Astrocyte (in vitro differentiated cells and primary cell): ENCODE data around the gene TBC1D19. TPM values are rescaled to one million over a fixed set of nuclear protein-coding genes. Genes with fewer than 3 reads are reported as not detected.

Experiments used
- DNase-seq: peaks from one replicate; pipeline ENCODE4 v3.0.0-alpha.2; 2010; ENCODE audit warnings: low read depth
- FAIRE-seq: peaks from 2 replicates; lab custom pipeline; 2011; peaks lifted over from hg19 to GRCh38; lab: Jason Lieb, UNC
- H2AFZ ChIP-seq: 2 replicates; pipeline ENCODE4 v1.6.0; 2012; ENCODE audit warnings: low read depth, low read length, inconsistent platforms
- H3K27ac ChIP-seq: 2 replicates; pipeline ENCODE4 v1.5.1; 2011; ENCODE audit warnings: low read depth, low read length, inconsistent platforms
- H3K27me3 ChIP-seq: 2 replicates; pipeline ENCODE4 v1.6.0; 2011; ENCODE audit warnings: low read length, inconsistent platforms; ENCODE audit not compliant: insufficient read depth
- H3K36me3 ChIP-seq: 2 replicates; pipeline ENCODE4 v1.5.1; 2011; ENCODE audit warnings: low read length, inconsistent platforms; ENCODE audit not compliant: insufficient read depth
- H3K4me1 ChIP-seq: 2 replicates; pipeline ENCODE4 v1.5.1; 2011; ENCODE audit warnings: low read length, inconsistent platforms; ENCODE audit not compliant: insufficient read depth
- H3K4me2 ChIP-seq: 2 replicates; pipeline ENCODE4 v1.6.0; 2012; ENCODE audit warnings: low read length, inconsistent platforms
- H3K4me3 ChIP-seq: 2 replicates; pipeline ENCODE4 v1.5.1; 2011; ENCODE audit warnings: low read depth, mild to moderate bottlenecking, low read length, inconsistent platforms; ENCODE audit not compliant: insufficient read depth
- H3K79me2 ChIP-seq: 2 replicates; pipeline ENCODE4 v1.6.0; 2012; ENCODE audit warnings: mild to moderate bottlenecking, low read length, inconsistent platforms; ENCODE audit not compliant: insufficient read depth
- H3K9ac ChIP-seq: 2 replicates; pipeline ENCODE4 v1.6.0; 2012; ENCODE audit warnings: mild to moderate bottlenecking, low read length, inconsistent platforms
- H3K9me3 ChIP-seq: 2 replicates; pipeline ENCODE4 v1.5.1; 2012; ENCODE audit warnings: low read depth, mild to moderate bottlenecking, low read length, inconsistent platforms; ENCODE audit not compliant: insufficient read depth
- H4K20me1 ChIP-seq: 2 replicates; pipeline ENCODE4 v1.6.0; 2012; ENCODE audit warnings: low read length, inconsistent platforms; ENCODE audit not compliant: insufficient read depth
- H3K27ac Mint-ChIP-seq: one replicate; pipeline ENCODE4 v1.8.0; 2021; ENCODE audit warnings: mild to moderate bottlenecking, mixed read lengths; ENCODE audit not compliant: unreplicated experiment
- H3K27me3 Mint-ChIP-seq: one replicate; pipeline ENCODE4 v1.8.0; 2021; ENCODE audit warnings: low read depth, mixed read lengths; ENCODE audit not compliant: unreplicated experiment
- H3K36me3 Mint-ChIP-seq: one replicate; pipeline ENCODE4 v1.8.0; 2021; ENCODE audit warnings: low read depth, mixed read lengths; ENCODE audit not compliant: unreplicated experiment
- H3K4me1 Mint-ChIP-seq: one replicate; pipeline ENCODE4 v1.8.0; 2021; ENCODE audit warnings: low read depth, mixed read lengths; ENCODE audit not compliant: unreplicated experiment
- H3K4me3 Mint-ChIP-seq: one replicate; pipeline ENCODE4 v1.8.0; 2021; ENCODE audit warnings: mild to moderate bottlenecking, moderate library complexity, mixed read lengths; ENCODE audit not compliant: unreplicated experiment
- H3K9me3 Mint-ChIP-seq: one replicate; pipeline ENCODE4 v1.8.0; 2021; ENCODE audit warnings: mild to moderate bottlenecking, mixed read lengths; ENCODE audit not compliant: unreplicated experiment
- CTCF ChIP-seq: IDR thresholded peaks from 2 replicates; pipeline ENCODE4 v1.5.1; 2011; ENCODE audit warnings: low read depth, mild to moderate bottlenecking, inconsistent platforms, low read length, moderate library complexity; ENCODE audit not compliant: insufficient read depth
- EZH2 ChIP-seq: IDR thresholded peaks from 2 replicates; pipeline ENCODE4 v1.6.1; 2012; ENCODE audit warnings: mild to moderate bottlenecking, low read length, inconsistent platforms; ENCODE audit not compliant: insufficient read depth
- total RNA-seq: library from RNA; stranded (reverse); gene quantifications from 2 replicates; pipeline ENCODE4 v1.2.1, GENCODE V29; 2021

Gene TBC1D19
- total RNA-seq, 1 donor from 2014 or later, result 10.5 TPM

DNA sequence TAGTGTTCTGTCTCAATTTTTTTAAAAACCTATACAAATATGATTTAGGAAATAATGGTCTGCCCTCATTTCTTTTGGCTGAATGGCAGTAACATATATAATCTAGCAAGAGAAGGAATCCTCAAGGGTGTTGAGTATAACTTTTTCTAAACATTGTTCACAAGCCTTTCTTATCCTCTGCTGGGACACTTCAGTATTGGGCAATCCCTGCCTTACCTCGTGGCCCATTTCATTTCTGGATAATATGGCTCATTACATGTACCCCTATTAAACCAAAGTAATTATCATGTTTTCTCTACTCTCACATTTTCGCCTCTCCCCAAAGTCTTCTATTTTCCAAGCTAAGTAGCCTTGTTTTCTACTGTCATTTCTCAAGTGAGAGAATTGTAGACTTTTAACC lies 166.0 kb downstream of the TBC1D19 start:
- Histone ChIP-seq H3K4me1 (no peaks in the 10 kb centered on the region), H4K20me1 (no peaks in the 10 kb centered on the region), H3K79me2 (no peaks in the 10 kb centered on the region), H3K4me3 (no peak overlapping the region), H3K4me2 (no peak overlapping the region), H3K9ac (no peak overlapping the region), H2AFZ (no peak overlapping the region), H3K27me3 (no peaks in the 10 kb centered on the region), H3K36me3 (peaks cover 6% of the 10 kb centered on the region), H3K9me3 (no peaks in the 10 kb centered on the region), H3K27ac (no peak overlapping the region)
- H3K36me3 Mint-ChIP-seq, result peaks cover 5% of the 10 kb centered on the region
- DNase-seq, result no peak
- TF ChIP-seq EZH2 (no peak), CTCF (no peak)
- no peaks in the 10 kb centered on the region for H3K9me3 Mint-ChIP-seq
- H3K27ac Mint-ChIP-seq, result no peak overlapping the region
- H3K4me3 Mint-ChIP-seq, result no peak overlapping the region
- H3K4me1 Mint-ChIP-seq, result no peaks in the 10 kb centered on the region
- no peaks in the 10 kb centered on the region for H3K27me3 Mint-ChIP-seq
- FAIRE-seq, result no peak

- Histone ChIP-seq H3K9ac (no peak overlapping the region), H3K27me3 (no peaks in the 10 kb centered on the region), H3K4me2 (no peak overlapping the region), H4K20me1 (no peaks in the 10 kb centered on the region), H3K4me1 (no peaks in the 10 kb centered on the region), H3K9me3 (no peaks in the 10 kb centered on the region), H3K4me3 (no peak overlapping the region), H2AFZ (no peak overlapping the region), H3K27ac (no peak overlapping the region), H3K36me3 (peaks cover 7% of the 10 kb centered on the region), H3K79me2 (no peaks in the 10 kb centered on the region)
- TF ChIP-seq CTCF (no peak), EZH2 (no peak)
- Mint-ChIP-seq H3K27me3 (no peaks in the 10 kb centered on the region), H3K27ac (no peak overlapping the region), H3K36me3 (peaks cover 5% of the 10 kb centered on the region), H3K4me3 (no peak overlapping the region), H3K4me1 (no peaks in the 10 kb centered on the region), H3K9me3 (no peaks in the 10 kb centered on the region)
- no peak for FAIRE-seq
- DNase-seq, result no peak
Observed at GRCh38 chr4:26751004-26751403, 167.1 kb downstream of the TBC1D19 start.

DNA sequence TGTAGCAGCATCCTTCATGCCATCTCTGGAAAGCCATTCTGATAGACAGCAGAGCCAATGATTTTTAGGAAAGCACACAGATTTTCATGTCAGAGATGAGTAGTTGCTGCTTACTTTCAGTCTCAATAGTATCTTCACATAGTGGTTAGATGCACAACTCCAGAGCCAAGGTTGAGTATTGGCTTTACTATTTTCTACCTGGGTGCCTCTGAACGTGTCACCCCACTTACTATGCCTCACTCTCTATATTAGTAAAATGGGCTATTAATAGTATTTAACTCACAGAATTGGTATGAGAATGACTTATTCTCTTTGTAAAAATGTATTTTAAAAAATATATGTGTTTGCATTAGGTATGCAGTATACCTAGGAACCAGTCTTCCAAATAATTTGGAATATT lies 168.0 kb downstream of the TBC1D19 start:
- no peak overlapping the region for H3K27ac Mint-ChIP-seq
- H3K4me1 ChIP-seq, result no peaks in the 10 kb centered on the region
- DNase-seq (no peak), FAIRE-seq (no peak)
- H2AFZ ChIP-seq, result no peak overlapping the region
- no peaks in the 10 kb centered on the region for H3K9me3 Mint-ChIP-seq
- H3K4me2 ChIP-seq, result no peak overlapping the region
- H3K9ac ChIP-seq, result no peak overlapping the region
- no peaks in the 10 kb centered on the region for H3K79me2 ChIP-seq
- no peak overlapping the region for H3K4me3 Mint-ChIP-seq
- H3K27ac ChIP-seq, result no peak overlapping the region
- no peaks in the 10 kb centered on the region for H4K20me1 ChIP-seq
- TF ChIP-seq CTCF (no peak), EZH2 (no peak)
- no peaks in the 10 kb centered on the region for H3K27me3 ChIP-seq
- no peaks in the 10 kb centered on the region for H3K4me1 Mint-ChIP-seq
- peaks cover 14% of the 10 kb centered on the region for H3K36me3 ChIP-seq
- H3K9me3 ChIP-seq, result no peaks in the 10 kb centered on the region
- H3K36me3 Mint-ChIP-seq, result peaks cover 5% of the 10 kb centered on the region
- no peak overlapping the region for H3K4me3 ChIP-seq
- no peaks in the 10 kb centered on the region for H3K27me3 Mint-ChIP-seq
